Parathyroid adenoma (tissue), 2 donors: ENCODE measurements around the gene HOXC12.

Experiments used
- H2AFZ ChIP-seq: fragments of 300-600 bp; sonication (generic); one replicate; pipeline ENCODE4 v1.7.0; 2017; ENCODE audit warnings: antibody characterized with exemption, mild to moderate bottlenecking
- H3K27ac ChIP-seq: fragments of 300-600 bp; sonication (generic); one replicate; pipeline ENCODE4 v1.7.0; 2017
- H3K27me3 ChIP-seq: fragments of 300-600 bp; sonication (generic); one replicate; pipeline ENCODE4 v1.7.0; 2017; ENCODE audit warnings: low read length; ENCODE audit not compliant: control insufficient read depth, insufficient read depth
- H3K36me3 ChIP-seq: fragments of 300-600 bp; sonication (generic); one replicate; pipeline ENCODE4 v1.7.0; 2017; ENCODE audit warnings: low read length; ENCODE audit not compliant: control insufficient read depth, insufficient read depth
- H3K4me1 ChIP-seq: fragments of 300-600 bp; sonication (generic); one replicate; pipeline ENCODE4 v1.7.0; 2017; ENCODE audit warnings: control low read depth
- H3K4me2 ChIP-seq: fragments of 300-600 bp; sonication (generic); one replicate; pipeline ENCODE4 v1.7.0; 2017; ENCODE audit warnings: low read length
- H3K4me3 ChIP-seq: fragments of 300-600 bp; sonication (generic); one replicate; pipeline ENCODE4 v1.7.0; 2017; ENCODE audit warnings: low read depth, low read length
- H3K79me2 ChIP-seq: fragments of 300-600 bp; sonication (generic); one replicate; pipeline ENCODE4 v1.7.0; 2017; ENCODE audit warnings: control low read depth
- H3K9ac ChIP-seq: fragments of 300-600 bp; sonication (generic); one replicate; pipeline ENCODE4 v1.7.0; 2017; ENCODE audit warnings: mild to moderate bottlenecking
- H3K9me3 ChIP-seq: fragments of 300-600 bp; sonication (generic); one replicate; pipeline ENCODE4 v1.7.0; 2017; ENCODE audit warnings: low read length; ENCODE audit not compliant: control insufficient read depth
- TF ChIP-seq, protein P1 (sequence below): fragments of 300-600 bp; sonication (generic); IDR thresholded peaks from one replicate; pipeline ENCODE4 v1.7.0; 2017; ENCODE audit warnings: antibody characterized with exemption, mild to moderate bottlenecking
- donor health status: primary hyperparathyroidism.

HOXC12 gene

GRCh38 chr12:53960187-53961024, 5.7 kb downstream of the HOXC12 start:
- Histone ChIP-seq H2AFZ (no peak overlapping the region), H3K4me2 (no peak overlapping the region), H3K4me1 (no peaks in the 10 kb centered on the region), H3K27ac (no peak overlapping the region), H3K36me3 (no peaks in the 10 kb centered on the region), H3K4me3 (no peak overlapping the region), H3K27me3 (peaks cover 34% of the 10 kb centered on the region), H3K9me3 (no peaks in the 10 kb centered on the region), H3K9ac (no peak overlapping the region), H3K79me2 (no peaks in the 10 kb centered on the region)
- TF ChIP-seq, protein P1, sequence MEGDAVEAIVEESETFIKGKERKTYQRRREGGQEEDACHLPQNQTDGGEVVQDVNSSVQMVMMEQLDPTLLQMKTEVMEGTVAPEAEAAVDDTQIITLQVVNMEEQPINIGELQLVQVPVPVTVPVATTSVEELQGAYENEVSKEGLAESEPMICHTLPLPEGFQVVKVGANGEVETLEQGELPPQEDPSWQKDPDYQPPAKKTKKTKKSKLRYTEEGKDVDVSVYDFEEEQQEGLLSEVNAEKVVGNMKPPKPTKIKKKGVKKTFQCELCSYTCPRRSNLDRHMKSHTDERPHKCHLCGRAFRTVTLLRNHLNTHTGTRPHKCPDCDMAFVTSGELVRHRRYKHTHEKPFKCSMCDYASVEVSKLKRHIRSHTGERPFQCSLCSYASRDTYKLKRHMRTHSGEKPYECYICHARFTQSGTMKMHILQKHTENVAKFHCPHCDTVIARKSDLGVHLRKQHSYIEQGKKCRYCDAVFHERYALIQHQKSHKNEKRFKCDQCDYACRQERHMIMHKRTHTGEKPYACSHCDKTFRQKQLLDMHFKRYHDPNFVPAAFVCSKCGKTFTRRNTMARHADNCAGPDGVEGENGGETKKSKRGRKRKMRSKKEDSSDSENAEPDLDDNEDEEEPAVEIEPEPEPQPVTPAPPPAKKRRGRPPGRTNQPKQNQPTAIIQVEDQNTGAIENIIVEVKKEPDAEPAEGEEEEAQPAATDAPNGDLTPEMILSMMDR = no peak

- Histone ChIP-seq H3K9me3 (no peaks in the 10 kb centered on the region), H3K9ac (no peak overlapping the region), H3K27ac (no peak overlapping the region), H2AFZ (no peak overlapping the region), H3K79me2 (no peaks in the 10 kb centered on the region), H3K4me2 (no peak overlapping the region), H3K27me3 (peaks cover 33% of the 10 kb centered on the region), H3K4me1 (no peaks in the 10 kb centered on the region), H3K4me3 (no peak overlapping the region), H3K36me3 (no peaks in the 10 kb centered on the region)
- TF ChIP-seq, protein P1 = no peak
Observed at GRCh38 chr12:53961025-53961761, 6.5 kb downstream of the HOXC12 start.

GRCh38 chr12:53963005-53963404, 8.3 kb downstream of the HOXC12 start:
- Histone ChIP-seq H3K4me3 (no peak overlapping the region), H3K36me3 (no peaks in the 10 kb centered on the region), H3K4me1 (no peaks in the 10 kb centered on the region), H3K27ac (no peak overlapping the region), H3K4me2 (no peak overlapping the region), H3K9me3 (no peaks in the 10 kb centered on the region), H2AFZ (no peak overlapping the region), H3K27me3 (peaks cover 43% of the 10 kb centered on the region), H3K9ac (no peak overlapping the region), H3K79me2 (no peaks in the 10 kb centered on the region)
- TF ChIP-seq, protein P1 = no peak

- Histone ChIP-seq H3K4me1 (no peaks in the 10 kb centered on the region), H3K27me3 (peaks cover 40% of the 10 kb centered on the region), H3K4me3 (no peak overlapping the region), H3K79me2 (no peaks in the 10 kb centered on the region), H3K9ac (no peak overlapping the region), H2AFZ (no peak overlapping the region), H3K9me3 (no peaks in the 10 kb centered on the region), H3K4me2 (no peak overlapping the region), H3K36me3 (no peaks in the 10 kb centered on the region), H3K27ac (no peak overlapping the region)
- TF ChIP-seq, protein P1 = no peak
Observed at GRCh38 chr12:53963434-53964314, 9.0 kb downstream of the HOXC12 start.
